Vagina (tissue), 2 donors: ENCODE data around the gene FNDC10.

Experiments
- POLR2AphosphoS5 ChIP-seq, 2 donors: sonication (generic); formaldehyde crosslinking; IDR thresholded peaks; one replicate each; pipeline ENCODE4 v1.9.0; 2017; ENCODE audit warnings: antibody characterized with exemption in 2 of 2, mild to moderate bottlenecking in 2 of 2, low read depth in 1 of 2; ENCODE audit not compliant: insufficient read depth in 1 of 2
- TF ChIP-seq, protein P1 (sequence below), 3 experiments: fragments of 450-650 bp in 2 of 3; fragments of 200-600 bp in 1 of 3; sonication (generic) in 1 of 3; IDR thresholded peaks; one replicate each; pipeline ENCODE4 v1.5.1; 2017 to 2019; ENCODE audit warnings: antibody characterized with exemption in 3 of 3, mild to moderate bottlenecking in 2 of 3, moderate library complexity in 2 of 3

DNA sequence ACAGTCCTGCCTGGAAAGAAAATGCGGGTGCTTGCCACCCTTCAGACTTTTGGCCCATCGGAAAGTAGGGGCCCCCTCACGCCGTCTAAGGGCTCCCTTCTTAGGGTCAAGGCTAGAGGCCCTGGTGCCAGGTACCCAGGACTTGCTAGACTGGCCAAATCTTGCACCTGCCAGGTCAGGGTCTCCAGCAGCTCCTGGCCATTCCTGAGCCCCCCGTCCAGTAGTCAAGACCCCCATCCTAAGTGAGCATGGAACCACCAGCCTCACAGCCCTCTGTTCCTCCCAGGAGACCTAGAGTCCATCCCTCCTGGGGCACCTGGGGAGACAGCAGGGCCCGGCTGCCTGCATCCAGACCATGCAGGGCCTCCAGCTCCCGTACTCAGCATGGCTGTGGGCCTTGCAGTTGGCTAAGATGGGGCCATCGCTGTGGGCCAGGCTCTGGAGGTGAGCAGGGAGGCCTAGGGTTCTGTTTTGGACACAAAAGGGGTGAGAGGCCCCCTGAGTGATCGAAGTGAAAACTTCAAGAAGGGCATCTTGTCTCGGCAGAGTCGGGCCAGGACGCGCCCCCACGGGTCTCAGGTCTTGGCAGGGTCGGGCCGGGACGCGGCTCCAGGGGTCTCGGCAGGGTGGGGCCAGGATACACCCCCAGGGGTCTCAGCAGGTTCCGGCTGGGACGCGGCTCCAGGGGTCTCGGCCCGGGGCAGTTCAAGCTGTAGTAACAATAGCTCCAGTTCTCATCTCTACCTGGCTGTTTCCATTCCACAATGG, 5.9 kb downstream of the FNDC10 start:
- TF ChIP-seq POLR2AphosphoS5 (IDR thresholded peaks at IDR 0.05; ENCODE audit: insufficient read depth in 1 of 2, low read depth in 1 of 2) = no peak
- TF ChIP-seq, protein P1, sequence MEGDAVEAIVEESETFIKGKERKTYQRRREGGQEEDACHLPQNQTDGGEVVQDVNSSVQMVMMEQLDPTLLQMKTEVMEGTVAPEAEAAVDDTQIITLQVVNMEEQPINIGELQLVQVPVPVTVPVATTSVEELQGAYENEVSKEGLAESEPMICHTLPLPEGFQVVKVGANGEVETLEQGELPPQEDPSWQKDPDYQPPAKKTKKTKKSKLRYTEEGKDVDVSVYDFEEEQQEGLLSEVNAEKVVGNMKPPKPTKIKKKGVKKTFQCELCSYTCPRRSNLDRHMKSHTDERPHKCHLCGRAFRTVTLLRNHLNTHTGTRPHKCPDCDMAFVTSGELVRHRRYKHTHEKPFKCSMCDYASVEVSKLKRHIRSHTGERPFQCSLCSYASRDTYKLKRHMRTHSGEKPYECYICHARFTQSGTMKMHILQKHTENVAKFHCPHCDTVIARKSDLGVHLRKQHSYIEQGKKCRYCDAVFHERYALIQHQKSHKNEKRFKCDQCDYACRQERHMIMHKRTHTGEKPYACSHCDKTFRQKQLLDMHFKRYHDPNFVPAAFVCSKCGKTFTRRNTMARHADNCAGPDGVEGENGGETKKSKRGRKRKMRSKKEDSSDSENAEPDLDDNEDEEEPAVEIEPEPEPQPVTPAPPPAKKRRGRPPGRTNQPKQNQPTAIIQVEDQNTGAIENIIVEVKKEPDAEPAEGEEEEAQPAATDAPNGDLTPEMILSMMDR (IDR thresholded peaks at IDR 0.05) = no peak
